OCI-LY7 (cell line): Measurements from ENCODE around the gene MACROD2. TPM values are rescaled to one million over a fixed set of nuclear protein-coding genes. Genes with fewer than 3 reads are reported as not detected.

Source experiments
- BruUV-seq: library from RNA; stranded (reverse); fragments of 400-500 nt; replicated peaks from 2 replicates; lab custom pipeline; 2021; lab: Mats Ljungman, UMichigan
- CTCF ChIA-PET: fragments of 300-600 bp; sonication (Branson Sonifier 250); formaldehyde crosslinking; loops from one replicate; lab custom pipeline; 2022; ENCODE audit warnings: antibody characterized with exemption; ENCODE audit not compliant: unreplicated experiment; lab: Charles Lee
- POLR2A ChIA-PET: fragments of 300-600 bp; sonication (Branson Sonifier 250); formaldehyde crosslinking; loops from one replicate; lab custom pipeline; 2022; ENCODE audit warnings: antibody characterized with exemption; lab: Charles Lee
- DNase-seq: peaks from one replicate; pipeline ENCODE4 v3.0.0-alpha.2; 2015; ENCODE audit warnings: low spot score
- H2AFZ ChIP-seq: fragments of 200-600 bp; sonication (generic), shearing (Covaris generic); 2 replicates; pipeline ENCODE4 v1.6.1; 2014; ENCODE audit warnings: mild to moderate bottlenecking, antibody characterized with exemption, low read length, moderate library complexity
- H3K27ac ChIP-seq: fragments of 200-600 bp; sonication (generic); 2 replicates; pipeline ENCODE4 v1.5.1; 2014; ENCODE audit warnings: mixed run types, low read depth, mild to moderate bottlenecking, moderate library complexity, low read length, inconsistent platforms; ENCODE audit not compliant: poor library complexity, severe bottlenecking
- H3K36me3 ChIP-seq: fragments of 200-600 bp; sonication (generic); 2 replicates; pipeline ENCODE4 v1.6.1; 2014; ENCODE audit warnings: mild to moderate bottlenecking, antibody characterized with exemption, low read length, moderate library complexity, mixed read lengths; ENCODE audit not compliant: insufficient read depth
- H3K4me1 ChIP-seq: fragments of 200-600 bp; sonication (generic); 2 replicates; pipeline ENCODE4 v1.5.1; 2014; ENCODE audit warnings: mild to moderate bottlenecking, low read length; ENCODE audit not compliant: insufficient read depth, poor library complexity, severe bottlenecking
- H3K4me2 ChIP-seq: fragments of 200-600 bp; sonication (generic); 2 replicates; pipeline ENCODE4 v1.6.1; 2014; ENCODE audit warnings: mild to moderate bottlenecking, low read length
- H3K4me3 ChIP-seq: fragments of 200-600 bp; sonication (generic); 2 replicates; pipeline ENCODE4 v1.5.1; 2014; ENCODE audit warnings: mild to moderate bottlenecking, low read depth, low read length; ENCODE audit not compliant: poor library complexity, severe bottlenecking
- H3K79me2 ChIP-seq: fragments of 200-600 bp; sonication (generic); 2 replicates; pipeline ENCODE4 v1.6.1; 2016; ENCODE audit warnings: low read depth, mild to moderate bottlenecking, low read length, moderate library complexity, mixed read lengths; ENCODE audit not compliant: insufficient read depth
- H3K9me2 ChIP-seq: fragments of 200-600 bp; sonication (generic); 2 replicates; pipeline ENCODE4 v1.6.1; 2016; ENCODE audit warnings: mild to moderate bottlenecking, low read length, mixed read lengths; ENCODE audit not compliant: insufficient read depth
- H3K9me3 ChIP-seq: fragments of 200-600 bp; sonication (generic); 2 replicates; pipeline ENCODE4 v1.6.1; 2014; ENCODE audit warnings: mild to moderate bottlenecking, mixed run types, low read length, mixed read lengths
- H4K20me1 ChIP-seq: fragments of 200-600 bp; sonication (generic); 2 replicates; pipeline ENCODE4 v1.6.1; 2014; ENCODE audit warnings: mild to moderate bottlenecking, antibody characterized with exemption, low read length, moderate library complexity, mixed read lengths; ENCODE audit not compliant: insufficient read depth
- EZH2phosphoT487 ChIP-seq: fragments of 200-600 bp; sonication (generic); IDR thresholded peaks from 2 replicates; pipeline ENCODE4 v1.6.1; 2018; ENCODE audit warnings: low read depth, borderline replicate concordance, mild to moderate bottlenecking, mixed run types, antibody characterized with exemption, low read length, moderate library complexity, mixed read lengths
- intact Hi-C: fragments of 100-400 bp; cut with micrococcal nuclease; formaldehyde crosslinking; loops from one replicate; pipeline ENCODE4 v1.10.0; 2022; ENCODE audit not compliant: unreplicated experiment
- total RNA-seq, 2 experiments: library from RNA; depleted of rRNA in 1 of 2; stranded (reverse); fragments of >200 nt in 1 of 2; shearing (Covaris generic) in 1 of 2; gene quantifications; 2 replicates each; pipeline ENCODE4 v1.2.3, GENCODE V29; 2014 to 2022
- TF ChIP-seq, protein P1 (sequence below): fragments of 200-600 bp; sonication (generic); conservative IDR thresholded peaks from 2 replicates; pipeline ENCODE4 v1.5.1; 2014; ENCODE audit warnings: mild to moderate bottlenecking, antibody characterized with exemption, low read length, moderate library complexity, mixed read lengths

MACROD2 gene
- total RNA-seq, 2 experiments from 2014 or later = 0.09 to 4.5 TPM

DNA sequence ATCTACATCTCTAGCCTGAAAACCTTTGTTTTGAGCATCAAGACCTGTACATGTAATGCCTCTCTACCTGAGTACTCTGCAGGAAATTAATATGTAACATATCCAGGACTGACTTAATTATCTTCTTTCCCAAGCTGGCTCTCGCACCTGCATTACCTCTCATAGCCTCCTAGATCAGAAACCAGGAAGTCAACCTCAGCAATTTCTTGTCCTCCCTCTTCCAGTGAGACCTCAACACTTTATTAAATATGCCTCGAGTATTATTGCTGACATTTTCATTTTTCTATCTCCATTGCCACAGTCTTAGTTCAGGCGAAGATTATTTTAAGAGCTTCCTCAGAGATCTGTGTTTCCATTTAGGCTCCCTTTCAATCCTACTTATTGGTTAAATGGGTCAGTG is 69.0 kb downstream of the MACROD2 start:
- BruUV-seq = no TSS peak
- POLR2A ChIA-PET = no interaction called here
- TF ChIP-seq, protein P1, sequence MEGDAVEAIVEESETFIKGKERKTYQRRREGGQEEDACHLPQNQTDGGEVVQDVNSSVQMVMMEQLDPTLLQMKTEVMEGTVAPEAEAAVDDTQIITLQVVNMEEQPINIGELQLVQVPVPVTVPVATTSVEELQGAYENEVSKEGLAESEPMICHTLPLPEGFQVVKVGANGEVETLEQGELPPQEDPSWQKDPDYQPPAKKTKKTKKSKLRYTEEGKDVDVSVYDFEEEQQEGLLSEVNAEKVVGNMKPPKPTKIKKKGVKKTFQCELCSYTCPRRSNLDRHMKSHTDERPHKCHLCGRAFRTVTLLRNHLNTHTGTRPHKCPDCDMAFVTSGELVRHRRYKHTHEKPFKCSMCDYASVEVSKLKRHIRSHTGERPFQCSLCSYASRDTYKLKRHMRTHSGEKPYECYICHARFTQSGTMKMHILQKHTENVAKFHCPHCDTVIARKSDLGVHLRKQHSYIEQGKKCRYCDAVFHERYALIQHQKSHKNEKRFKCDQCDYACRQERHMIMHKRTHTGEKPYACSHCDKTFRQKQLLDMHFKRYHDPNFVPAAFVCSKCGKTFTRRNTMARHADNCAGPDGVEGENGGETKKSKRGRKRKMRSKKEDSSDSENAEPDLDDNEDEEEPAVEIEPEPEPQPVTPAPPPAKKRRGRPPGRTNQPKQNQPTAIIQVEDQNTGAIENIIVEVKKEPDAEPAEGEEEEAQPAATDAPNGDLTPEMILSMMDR = no peak
- TF ChIP-seq EZH2phosphoT487 = no peak

DNA sequence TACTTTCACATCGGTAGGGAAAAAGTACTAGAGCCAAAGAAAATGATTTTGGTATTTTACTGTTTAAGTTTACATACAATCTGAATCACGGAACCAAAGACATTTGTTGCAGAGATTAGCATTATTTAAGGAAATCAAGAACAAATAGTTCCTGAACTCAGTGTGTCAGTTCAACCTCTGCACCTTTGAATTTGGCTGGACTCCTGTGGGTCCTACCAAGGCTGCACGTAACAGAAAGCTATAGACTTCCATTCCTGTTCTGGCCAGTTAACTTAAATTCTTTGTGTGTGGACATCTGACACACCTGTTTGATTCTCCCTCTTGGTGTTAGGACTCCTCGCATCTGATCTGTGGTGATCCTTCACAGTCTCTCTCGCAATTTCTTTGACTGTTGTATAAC is 69.6 kb downstream of the MACROD2 start:
- H3K27ac ChIP-seq = no peak overlapping the region
- TF ChIP-seq, protein P1 = no peak
- TF ChIP-seq EZH2phosphoT487 = no peak
- POLR2A ChIA-PET = no interaction called here
- no peaks in the 10 kb centered on the region for H3K4me1 ChIP-seq
- no peaks in the 10 kb centered on the region for H3K9me2 ChIP-seq
- no peak overlapping the region for H2AFZ ChIP-seq
- intact Hi-C loops = no loop called here
- CTCF ChIA-PET = no interaction called here
- H3K36me3 ChIP-seq = no peaks in the 10 kb centered on the region
- no peaks in the 10 kb centered on the region for H3K79me2 ChIP-seq
- H4K20me1 ChIP-seq = no peaks in the 10 kb centered on the region
- H3K4me3 ChIP-seq = no peak overlapping the region
- H3K4me2 ChIP-seq = no peak overlapping the region
- no peak for DNase-seq
- no peaks in the 10 kb centered on the region for H3K9me3 ChIP-seq
- no TSS peak for BruUV-seq

More for the DNA sequence above, 69.0 kb downstream of the MACROD2 start:
- intact Hi-C loops = no loop called here
- Histone ChIP-seq H3K36me3 (no peaks in the 10 kb centered on the region), H3K79me2 (no peaks in the 10 kb centered on the region), H3K9me2 (no peaks in the 10 kb centered on the region), H4K20me1 (no peaks in the 10 kb centered on the region), H2AFZ (no peak overlapping the region), H3K9me3 (no peaks in the 10 kb centered on the region), H3K4me2 (no peak overlapping the region), H3K4me3 (no peak overlapping the region), H3K4me1 (no peaks in the 10 kb centered on the region), H3K27ac (no peak overlapping the region)
- CTCF ChIA-PET = no interaction called here
- DNase-seq = no peak

DNA sequence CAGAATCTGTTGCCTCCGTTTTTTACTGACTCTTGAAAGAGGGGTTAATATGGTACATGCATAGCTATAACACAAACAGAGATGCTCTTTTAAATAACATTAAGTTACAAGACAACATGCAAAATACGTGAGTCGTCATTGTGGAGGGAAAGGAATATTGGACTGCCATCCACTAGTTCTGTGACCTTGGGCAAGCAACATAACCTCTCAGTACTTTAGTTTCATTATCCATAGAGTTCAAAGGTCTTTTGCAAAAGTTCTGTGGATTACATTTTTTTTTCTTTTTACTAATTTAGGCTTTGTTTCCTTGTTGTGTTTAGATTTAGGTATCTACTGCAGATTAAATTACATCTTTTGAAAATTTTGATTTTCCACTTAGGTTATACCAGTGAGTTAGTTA is 70.5 kb downstream of the MACROD2 start:
- no TSS peak for BruUV-seq
- no peaks in the 10 kb centered on the region for H3K36me3 ChIP-seq
- no peak overlapping the region for H2AFZ ChIP-seq
- H4K20me1 ChIP-seq = no peaks in the 10 kb centered on the region
- ChIA-PET CTCF (no interaction called here), POLR2A (no interaction called here)
- no peak overlapping the region for H3K27ac ChIP-seq
- no peaks in the 10 kb centered on the region for H3K4me1 ChIP-seq
- no peaks in the 10 kb centered on the region for H3K9me3 ChIP-seq
- H3K79me2 ChIP-seq = no peaks in the 10 kb centered on the region
- DNase-seq = no peak
- H3K9me2 ChIP-seq = no peaks in the 10 kb centered on the region
- H3K4me2 ChIP-seq = no peak overlapping the region
- no peak overlapping the region for H3K4me3 ChIP-seq
- intact Hi-C loops = no loop called here
- no peak for TF ChIP-seq EZH2phosphoT487
- TF ChIP-seq, protein P1 = no peak
